ENCODE measurements around the gene FAM210B. TPM values are rescaled to one million over a fixed set of nuclear protein-coding genes. Genes with fewer than 3 reads are reported as not detected.

The FAM210B gene
- total and polyA plus RNA-seq, 9 of the 15 experiments (the other 6 are each of a cell fraction or from before 2014, with no cell fraction given) = 12.1 to 87.3 (median 47.6) TPM

GRCh38 chr20:56400001-56400640 lies 41.3 kb downstream of the FAM210B start (continued):
- peak; percentile 64; the same call in 1 of the 2 replicates for TF ChIP-seq ZNF592 (IDR thresholded peaks at IDR 0.05)
- TF ChIP-seq SMAD1 (IDR thresholded peaks at IDR 0.05; ENCODE audit: low read depth, low read length, partially characterized antibody) = no peak
- TF ChIP-seq, protein P1, sequence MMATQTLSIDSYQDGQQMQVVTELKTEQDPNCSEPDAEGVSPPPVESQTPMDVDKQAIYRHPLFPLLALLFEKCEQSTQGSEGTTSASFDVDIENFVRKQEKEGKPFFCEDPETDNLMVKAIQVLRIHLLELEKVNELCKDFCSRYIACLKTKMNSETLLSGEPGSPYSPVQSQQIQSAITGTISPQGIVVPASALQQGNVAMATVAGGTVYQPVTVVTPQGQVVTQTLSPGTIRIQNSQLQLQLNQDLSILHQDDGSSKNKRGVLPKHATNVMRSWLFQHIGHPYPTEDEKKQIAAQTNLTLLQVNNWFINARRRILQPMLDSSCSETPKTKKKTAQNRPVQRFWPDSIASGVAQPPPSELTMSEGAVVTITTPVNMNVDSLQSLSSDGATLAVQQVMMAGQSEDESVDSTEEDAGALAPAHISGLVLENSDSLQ (IDR thresholded peaks at IDR 0.05) = 0 out of 2 replicates have a peak, but pooled peaks have one; percentile 25
- TF ChIP-seq DEAF1 (CRISPR knock-in tag; IDR thresholded peaks at IDR 0.05) = peak; percentile 28; the same call in 1 of the 2 replicates
- peak; percentile 67 for TF ChIP-seq CTCFL (IDR thresholded peaks at IDR 0.05; ENCODE audit: borderline replicate concordance, insufficient read depth, low read depth, low read length, poor library complexity, severe bottlenecking)
- peak; percentile 26; the same call in 1 of the 2 replicates for TF ChIP-seq ZNF384 (IDR thresholded peaks at IDR 0.05; ENCODE audit: low read depth, low read length)
- TF ChIP-seq JUND (IDR thresholded peaks at IDR 0.05; ENCODE audit: borderline replicate concordance, low read depth, low read length) = 0 out of 2 replicates have a peak, but pooled peaks have one; percentile 16
- TF ChIP-seq JUND (tag; IDR thresholded peaks at IDR 0.05; ENCODE audit: borderline replicate concordance, low read depth, low read length) = no peak
- peak; percentile 66 to 84 for TF ChIP-seq RAD21 (CRISPR knock-in tag; conservative IDR thresholded peaks at IDR 0.05 in 1 of 2, IDR thresholded peaks at IDR 0.05 in 1 of 2)
